Loucy (cell line): ENCODE results near the gene EEIG2.

Source experiments
- H2AFZ ChIP-seq: fragments of 200-600 bp; sonication (generic); 2 replicates; pipeline ENCODE4 v1.6.0; 2016; ENCODE audit warnings: antibody characterized with exemption, mild to moderate bottlenecking, low read length, moderate library complexity
- H3F3A ChIP-seq: fragments of 200-600 bp; 2 replicates; pipeline ENCODE4 v1.6.0; 2016; ENCODE audit warnings: antibody characterized with exemption, low read depth, mild to moderate bottlenecking
- H3K27me3 ChIP-seq: fragments of 200-600 bp; sonication (generic); 2 replicates; pipeline ENCODE4 v1.6.1; 2014; ENCODE audit warnings: low read length, mild to moderate bottlenecking; ENCODE audit not compliant: insufficient read depth, poor library complexity, severe bottlenecking
- H3K36me3 ChIP-seq: fragments of 200-600 bp; sonication (generic); 2 replicates; pipeline ENCODE4 v1.6.1; 2016; ENCODE audit warnings: low read length; ENCODE audit not compliant: insufficient read depth
- H3K4me1 ChIP-seq: fragments of 200-600 bp; sonication (generic); 2 replicates; pipeline ENCODE4 v1.5.1; 2014; ENCODE audit warnings: low read length, mild to moderate bottlenecking; ENCODE audit not compliant: insufficient read depth, poor library complexity, severe bottlenecking
- H3K4me2 ChIP-seq: fragments of 200-600 bp; sonication (generic); 2 replicates; pipeline ENCODE4 v1.6.0; 2014; ENCODE audit warnings: antibody characterized with exemption, low read length, low read depth, mild to moderate bottlenecking; ENCODE audit not compliant: poor library complexity, severe bottlenecking
- H3K4me3 ChIP-seq: fragments of 200-600 bp; sonication (generic); 2 replicates; pipeline ENCODE4 v1.5.1; 2014; ENCODE audit warnings: low read length, mild to moderate bottlenecking, mixed read lengths; ENCODE audit not compliant: poor library complexity, severe bottlenecking
- H3K79me2 ChIP-seq: fragments of 200-600 bp; sonication (generic); 2 replicates; pipeline ENCODE4 v1.6.1; 2014; ENCODE audit warnings: low read length; ENCODE audit not compliant: insufficient read depth
- H3K9ac ChIP-seq: fragments of 200-600 bp; sonication (generic); 2 replicates; pipeline ENCODE4 v1.6.0; 2014; ENCODE audit warnings: mild to moderate bottlenecking, low read depth, low read length, moderate library complexity; ENCODE audit not compliant: poor library complexity, severe bottlenecking
- H3K9me2 ChIP-seq: fragments of 200-600 bp; sonication (generic); replicated peaks from 2 replicates; pipeline ENCODE4 v1.6.1; 2016; ENCODE audit warnings: low read depth, low read length, mixed read lengths
- H3K9me3 ChIP-seq: fragments of 200-600 bp; sonication (generic); 2 replicates; pipeline ENCODE4 v1.6.1; 2014; ENCODE audit warnings: mild to moderate bottlenecking, antibody characterized with exemption, low read length, low read depth; ENCODE audit not compliant: insufficient read depth
- H4K20me1 ChIP-seq: fragments of 200-600 bp; sonication (generic); 2 replicates; pipeline ENCODE4 v1.6.0; 2014; ENCODE audit warnings: antibody characterized with exemption, low read length, mild to moderate bottlenecking; ENCODE audit not compliant: insufficient read depth, poor library complexity, severe bottlenecking
- EZH2phosphoT487 ChIP-seq: fragments of 200-600 bp; IDR thresholded peaks from 2 replicates; pipeline ENCODE4 v1.6.1; 2018; ENCODE audit warnings: antibody characterized with exemption, mild to moderate bottlenecking, moderate library complexity, borderline replicate concordance
- TF ChIP-seq, protein P1 (sequence below): fragments of 200-600 bp; sonication (generic); conservative IDR thresholded peaks from 2 replicates; pipeline ENCODE4 v1.5.1; 2014; ENCODE audit warnings: mild to moderate bottlenecking, antibody characterized with exemption, low read length

Gene EEIG2

GRCh38 chr1:108574008-108574407, 14.1 kb downstream of the EEIG2 start:
- peaks cover 18% of the 10 kb centered on the region for H4K20me1 ChIP-seq
- no peaks in the 10 kb centered on the region for H3F3A ChIP-seq
- TF ChIP-seq EZH2phosphoT487 = no peak
- TF ChIP-seq, protein P1, sequence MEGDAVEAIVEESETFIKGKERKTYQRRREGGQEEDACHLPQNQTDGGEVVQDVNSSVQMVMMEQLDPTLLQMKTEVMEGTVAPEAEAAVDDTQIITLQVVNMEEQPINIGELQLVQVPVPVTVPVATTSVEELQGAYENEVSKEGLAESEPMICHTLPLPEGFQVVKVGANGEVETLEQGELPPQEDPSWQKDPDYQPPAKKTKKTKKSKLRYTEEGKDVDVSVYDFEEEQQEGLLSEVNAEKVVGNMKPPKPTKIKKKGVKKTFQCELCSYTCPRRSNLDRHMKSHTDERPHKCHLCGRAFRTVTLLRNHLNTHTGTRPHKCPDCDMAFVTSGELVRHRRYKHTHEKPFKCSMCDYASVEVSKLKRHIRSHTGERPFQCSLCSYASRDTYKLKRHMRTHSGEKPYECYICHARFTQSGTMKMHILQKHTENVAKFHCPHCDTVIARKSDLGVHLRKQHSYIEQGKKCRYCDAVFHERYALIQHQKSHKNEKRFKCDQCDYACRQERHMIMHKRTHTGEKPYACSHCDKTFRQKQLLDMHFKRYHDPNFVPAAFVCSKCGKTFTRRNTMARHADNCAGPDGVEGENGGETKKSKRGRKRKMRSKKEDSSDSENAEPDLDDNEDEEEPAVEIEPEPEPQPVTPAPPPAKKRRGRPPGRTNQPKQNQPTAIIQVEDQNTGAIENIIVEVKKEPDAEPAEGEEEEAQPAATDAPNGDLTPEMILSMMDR = no peak
- H3K36me3 ChIP-seq = peaks cover 7% of the 10 kb centered on the region; the same call in 1 of the 2 replicates
- H3K9me2 ChIP-seq = no peaks in the 10 kb centered on the region
- H3K9me3 ChIP-seq = no peaks in the 10 kb centered on the region
- H3K27me3 ChIP-seq = no peaks in the 10 kb centered on the region
- H3K4me2 ChIP-seq = no peak overlapping the region
- H3K4me3 ChIP-seq = no peak overlapping the region
- H3K79me2 ChIP-seq = peaks cover 69% of the 10 kb centered on the region
- no peak overlapping the region for H2AFZ ChIP-seq
- peaks cover 21% of the 10 kb centered on the region for H3K4me1 ChIP-seq
- no peak overlapping the region for H3K9ac ChIP-seq

GRCh38 chr1:108575375-108575774, 15.5 kb downstream of the EEIG2 start:
- Histone ChIP-seq H3K4me2 (no peak overlapping the region), H2AFZ (no peak overlapping the region)

GRCh38 chr1:108583757-108584427, 24.0 kb downstream of the EEIG2 start:
- H3K4me2 ChIP-seq = no peak overlapping the region
- H3K79me2 ChIP-seq = peaks cover 87% of the 10 kb centered on the region
- peaks cover 35% of the 10 kb centered on the region for H4K20me1 ChIP-seq
- H3K27me3 ChIP-seq = no peaks in the 10 kb centered on the region
- no peaks in the 10 kb centered on the region; the same call in 1 of the 2 replicates for H3K36me3 ChIP-seq
- peaks cover 20% of the 10 kb centered on the region; the same call in 1 of the 2 replicates for H3K9me3 ChIP-seq
- TF ChIP-seq, protein P1 = no peak
- no peak for TF ChIP-seq EZH2phosphoT487
- no peaks in the 10 kb centered on the region for H3K9me2 ChIP-seq
- no peak overlapping the region for H3K9ac ChIP-seq
- no peak overlapping the region for H3K4me3 ChIP-seq
- peaks cover 25% of the 10 kb centered on the region for H3K4me1 ChIP-seq
- H3F3A ChIP-seq = peaks cover 3% of the 10 kb centered on the region; the same call in 1 of the 2 replicates
- H2AFZ ChIP-seq = no peak overlapping the region

More at GRCh38 chr1:108575375-108575774, 15.5 kb downstream of the EEIG2 start:
- Histone ChIP-seq H3K36me3 (peaks cover 7% of the 10 kb centered on the region; the same call in 1 of the 2 replicates), H3K4me1 (peaks cover 8% of the 10 kb centered on the region), H3K27me3 (no peaks in the 10 kb centered on the region), H3K79me2 (peaks cover 66% of the 10 kb centered on the region), H3K9me2 (no peaks in the 10 kb centered on the region), H3F3A (no peaks in the 10 kb centered on the region), H3K9me3 (peaks cover 7% of the 10 kb centered on the region; the same call in 1 of the 2 replicates), H3K9ac (no peak overlapping the region), H4K20me1 (peaks cover 9% of the 10 kb centered on the region), H3K4me3 (no peak overlapping the region)
- no peak for TF ChIP-seq EZH2phosphoT487
- TF ChIP-seq, protein P1 = no peak
